ENCODE measurements around the gene TXNDC2. TPM values are rescaled to one million over a fixed set of nuclear protein-coding genes. Genes with fewer than 3 reads are reported as not detected.

Gene TXNDC2
- total and polyA plus RNA-seq, 9 of the 15 experiments (the other 6 are each of a cell fraction or from before 2014, with no cell fraction given): 1.2 to 4.9 (median 2.3) TPM

- peak; percentile 75; the same call in 1 of the 2 replicates for TF ChIP-seq CUX1 (CRISPR knock-in tag; IDR thresholded peaks at IDR 0.05)
- TF ChIP-seq ZFP30 (CRISPR knock-in tag; IDR thresholded peaks at IDR 0.05; ENCODE audit: borderline replicate concordance): no peak
- TF ChIP-seq CREBBP (IDR thresholded peaks at IDR 0.05; ENCODE audit: low read depth, low read length): no peak
- no peak for TF ChIP-seq ARID3A (IDR thresholded peaks at IDR 0.05; ENCODE audit: borderline replicate concordance, low read depth, low read length)
- TF ChIP-seq TRIM25 (IDR thresholded peaks at IDR 0.05; ENCODE audit: borderline replicate concordance): no peak
- TF ChIP-seq ZNF668 (CRISPR knock-in tag; IDR thresholded peaks at IDR 0.05): no peak
- TF ChIP-seq L3MBTL2 (IDR thresholded peaks at IDR 0.05): no peak
- TF ChIP-seq ZNF57 (CRISPR knock-in tag; IDR thresholded peaks at IDR 0.05): no peak
- TF ChIP-seq PHTF2 (CRISPR knock-in tag; IDR thresholded peaks at IDR 0.05): no peak
- no peak for TF ChIP-seq ZNF217 (CRISPR knock-in tag; IDR thresholded peaks at IDR 0.05)
- TF ChIP-seq SMARCA4 (IDR thresholded peaks at IDR 0.05): no peak; the same call in none of the 2 replicates
- no peak for TF ChIP-seq NCOA4 (IDR thresholded peaks at IDR 0.05; ENCODE audit: partially characterized antibody)
- no peak for TF ChIP-seq ZNF239 (CRISPR knock-in tag; IDR thresholded peaks at IDR 0.05)
- TF ChIP-seq SAFB2 (IDR thresholded peaks at IDR 0.05; ENCODE audit: borderline replicate concordance, low read depth, low read length, severe bottlenecking): no peak
- no peak for TF ChIP-seq CBFA2T3 (IDR thresholded peaks at IDR 0.05)
- peak; percentile 52; the same call in 1 of the 2 replicates for TF ChIP-seq DNMT1 (IDR thresholded peaks at IDR 0.05)
- no peak for TF ChIP-seq TARDBP (IDR thresholded peaks at IDR 0.05)
- no peak for TF ChIP-seq ZFP1 (CRISPR knock-in tag; IDR thresholded peaks at IDR 0.05)
- TF ChIP-seq THRA (IDR thresholded peaks at IDR 0.05): no peak
Measured at GRCh38 chr18:9915291-9916076, 29.7 kb downstream of the TXNDC2 start (continued).

Measured in K562 (cell line).